Peyer's patch (tissue), 4 donors: ENCODE results near the gene OBP2B.
"Not testable (repeated sequence)": the region's sequence is repeated elsewhere in the genome, so short reads cannot be mapped to it uniquely, and the experiment has no call there.

Experiments used
- POLR2A ChIP-seq, 2 donors: fragments of 450-650 bp; IDR thresholded peaks; one replicate each; pipeline ENCODE4 v1.5.1; 2017; ENCODE audit warnings: antibody characterized with exemption in 2 of 2, mild to moderate bottlenecking in 2 of 2, moderate library complexity in 2 of 2
- TF ChIP-seq, protein P1 (sequence below), 6 experiments: fragments of 450-650 bp in 4 of 6; fragments of 200-600 bp in 2 of 6; sonication (generic) in 1 of 6; IDR thresholded peaks; one replicate each; pipeline ENCODE4 v1.5.1; 2017 to 2019; ENCODE audit warnings: antibody characterized with exemption in 6 of 6, mild to moderate bottlenecking in 3 of 6, moderate library complexity in 1 of 6

DNA sequence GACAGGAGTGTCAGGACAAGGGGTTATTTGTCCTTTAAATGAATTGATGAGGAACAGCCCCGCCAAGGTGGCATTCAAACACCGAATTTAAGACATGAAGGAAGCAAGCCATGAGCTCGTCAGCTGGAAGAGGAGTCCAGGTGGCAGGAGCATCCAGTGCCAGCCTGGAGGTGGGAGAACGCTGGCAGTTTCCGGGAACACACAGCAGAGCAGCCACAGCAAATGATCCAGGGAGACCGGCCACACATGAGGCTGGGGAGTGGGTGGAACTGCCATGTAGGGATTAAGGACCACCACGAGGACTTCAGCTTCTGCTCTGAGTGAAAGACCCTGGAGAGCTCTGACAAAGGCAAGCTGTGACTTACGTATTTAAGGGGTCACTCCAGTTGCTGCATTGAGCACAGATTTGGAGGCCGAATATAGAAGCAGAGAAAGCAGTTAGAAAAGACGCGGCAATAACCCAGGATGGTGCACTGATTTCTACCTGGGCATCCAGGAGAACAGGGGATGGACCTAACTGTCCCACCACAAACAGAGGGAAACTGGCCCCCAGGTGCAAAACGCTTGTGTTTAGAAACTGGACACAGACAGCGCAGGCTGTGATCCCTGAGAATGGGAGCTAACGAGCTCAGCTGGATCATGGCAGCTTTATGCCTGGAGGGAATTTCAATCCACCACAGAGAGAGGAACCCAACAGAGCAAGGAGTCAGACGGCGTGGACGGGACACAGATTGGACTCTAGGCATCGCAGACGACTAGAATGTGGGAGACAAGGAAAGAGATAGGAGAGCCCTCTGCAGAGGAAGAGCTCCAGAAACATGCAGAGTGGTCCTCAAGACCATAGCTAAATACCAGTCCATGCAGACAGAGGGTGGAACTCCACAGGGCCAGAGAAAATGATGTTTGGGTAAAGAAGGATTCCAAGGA lies 9.3 kb upstream of the OBP2B start:
- not testable (repeated sequence) for TF ChIP-seq POLR2A (IDR thresholded peaks at IDR 0.05)
- TF ChIP-seq, protein P1, sequence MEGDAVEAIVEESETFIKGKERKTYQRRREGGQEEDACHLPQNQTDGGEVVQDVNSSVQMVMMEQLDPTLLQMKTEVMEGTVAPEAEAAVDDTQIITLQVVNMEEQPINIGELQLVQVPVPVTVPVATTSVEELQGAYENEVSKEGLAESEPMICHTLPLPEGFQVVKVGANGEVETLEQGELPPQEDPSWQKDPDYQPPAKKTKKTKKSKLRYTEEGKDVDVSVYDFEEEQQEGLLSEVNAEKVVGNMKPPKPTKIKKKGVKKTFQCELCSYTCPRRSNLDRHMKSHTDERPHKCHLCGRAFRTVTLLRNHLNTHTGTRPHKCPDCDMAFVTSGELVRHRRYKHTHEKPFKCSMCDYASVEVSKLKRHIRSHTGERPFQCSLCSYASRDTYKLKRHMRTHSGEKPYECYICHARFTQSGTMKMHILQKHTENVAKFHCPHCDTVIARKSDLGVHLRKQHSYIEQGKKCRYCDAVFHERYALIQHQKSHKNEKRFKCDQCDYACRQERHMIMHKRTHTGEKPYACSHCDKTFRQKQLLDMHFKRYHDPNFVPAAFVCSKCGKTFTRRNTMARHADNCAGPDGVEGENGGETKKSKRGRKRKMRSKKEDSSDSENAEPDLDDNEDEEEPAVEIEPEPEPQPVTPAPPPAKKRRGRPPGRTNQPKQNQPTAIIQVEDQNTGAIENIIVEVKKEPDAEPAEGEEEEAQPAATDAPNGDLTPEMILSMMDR (IDR thresholded peaks at IDR 0.05): not testable (repeated sequence)
